Activated naive CD8-positive, alpha-beta T cell treated with anti-CD3 and anti-CD28 coated beads for 36 hours (primary cell): ENCODE results near the gene NAV2. TPM values are rescaled to one million over a fixed set of nuclear protein-coding genes. Genes with fewer than 3 reads are reported as not detected.

Source experiments
- DNase-seq: peaks from one replicate; pipeline ENCODE4 v3.0.0; 2021
- H3K27ac Mint-ChIP-seq: one replicate; pipeline ENCODE4 v1.8.0; 2022; ENCODE audit warnings: mild to moderate bottlenecking, moderate library complexity, mixed read lengths
- H3K27me3 Mint-ChIP-seq: one replicate; pipeline ENCODE4 v1.8.0; 2022; ENCODE audit warnings: mild to moderate bottlenecking, mixed read lengths
- H3K36me3 Mint-ChIP-seq: one replicate; pipeline ENCODE4 v1.8.0; 2021; ENCODE audit warnings: mild to moderate bottlenecking, mixed read lengths
- H3K4me1 Mint-ChIP-seq: one replicate; pipeline ENCODE4 v1.8.0; 2021; ENCODE audit warnings: mixed read lengths
- H3K4me3 Mint-ChIP-seq: one replicate; pipeline ENCODE4 v1.8.0; 2022; ENCODE audit warnings: mild to moderate bottlenecking, moderate library complexity, mixed read lengths
- H3K9me3 Mint-ChIP-seq: one replicate; pipeline ENCODE4 v1.8.0; 2022; ENCODE audit warnings: mixed read lengths
- total RNA-seq, 2 experiments: library from RNA; stranded (reverse); gene quantifications; one replicate each; pipeline ENCODE4 v1.2.3, GENCODE V29; 2021

Gene NAV2
- total RNA-seq, 2 experiments from 2014 or later = 0.14 to 0.20 TPM

- no peak for DNase-seq
- no peak within 1 kb of the TSS for H3K4me3 Mint-ChIP-seq
- peaks cover 13% of the 10 kb centered on the region for H3K36me3 Mint-ChIP-seq
- H3K4me1 Mint-ChIP-seq = peaks cover 40% of the 10 kb centered on the region
- peaks cover 96% of the 10 kb centered on the region for H3K27me3 Mint-ChIP-seq
- peaks cover 11% of the 10 kb centered on the region for H3K9me3 Mint-ChIP-seq
- H3K27ac Mint-ChIP-seq = no peak within 1 kb of the TSS
Observed at GRCh38 chr11:20160425-20161229, 448.0 kb downstream of the NAV2 start, which contains the start of gene DBX1. DBX1 (minus strand) TSS chr11:20160475; CDS start chr11:20160324, 151 bp downstream.

- Mint-ChIP-seq H3K36me3 (peaks cover 11% of the 10 kb centered on the region), H3K27ac (no peak overlapping the region), H3K27me3 (peaks cover 96% of the 10 kb centered on the region), H3K4me1 (peaks cover 34% of the 10 kb centered on the region), H3K9me3 (peaks cover 11% of the 10 kb centered on the region), H3K4me3 (no peak overlapping the region)
- no peak for DNase-seq
Observed at GRCh38 chr11:20161230-20161918, 448.7 kb downstream of the NAV2 start.

- H3K4me3 Mint-ChIP-seq = no peak overlapping the region
- peaks cover 99% of the 10 kb centered on the region for H3K27me3 Mint-ChIP-seq
Observed at GRCh38 chr11:20161923-20162744, 449.5 kb downstream of the NAV2 start.

GRCh38 chr11:20162824-20163782 lies 450.5 kb downstream of the NAV2 start:
- peaks cover 27% of the 10 kb centered on the region for H3K4me1 Mint-ChIP-seq
- no peak overlapping the region for H3K27ac Mint-ChIP-seq
- peak overlapping the region; percentile 53 for H3K4me3 Mint-ChIP-seq
- H3K27me3 Mint-ChIP-seq = peaks cover 100% of the 10 kb centered on the region
- H3K9me3 Mint-ChIP-seq = peaks cover 11% of the 10 kb centered on the region
- H3K36me3 Mint-ChIP-seq = peaks cover 11% of the 10 kb centered on the region
- DNase-seq = peak; percentile 14

More at GRCh38 chr11:20161923-20162744, 449.5 kb downstream of the NAV2 start:
- DNase-seq = no peak
- Mint-ChIP-seq H3K27ac (no peak overlapping the region), H3K4me1 (peaks cover 33% of the 10 kb centered on the region), H3K9me3 (peaks cover 11% of the 10 kb centered on the region), H3K36me3 (peaks cover 11% of the 10 kb centered on the region)

GRCh38 chr11:20163783-20164481 lies 451.3 kb downstream of the NAV2 start:
- peaks cover 20% of the 10 kb centered on the region for H3K4me1 Mint-ChIP-seq
- peaks cover 99% of the 10 kb centered on the region for H3K27me3 Mint-ChIP-seq
- peaks cover 4% of the 10 kb centered on the region for H3K36me3 Mint-ChIP-seq
- no peak for DNase-seq
- H3K4me3 Mint-ChIP-seq = peak overlapping the region; percentile 53
- peaks cover 8% of the 10 kb centered on the region for H3K9me3 Mint-ChIP-seq
- no peak overlapping the region for H3K27ac Mint-ChIP-seq
